LoVo (cell line): ENCODE measurements around the gene ATP8B4.

ENCODE experiments used
- DNase-seq: peaks from one replicate; pipeline ENCODE4 v3.0.0-alpha.2; 2016; ENCODE audit warnings: low spot score

ATP8B4 gene

DNA sequence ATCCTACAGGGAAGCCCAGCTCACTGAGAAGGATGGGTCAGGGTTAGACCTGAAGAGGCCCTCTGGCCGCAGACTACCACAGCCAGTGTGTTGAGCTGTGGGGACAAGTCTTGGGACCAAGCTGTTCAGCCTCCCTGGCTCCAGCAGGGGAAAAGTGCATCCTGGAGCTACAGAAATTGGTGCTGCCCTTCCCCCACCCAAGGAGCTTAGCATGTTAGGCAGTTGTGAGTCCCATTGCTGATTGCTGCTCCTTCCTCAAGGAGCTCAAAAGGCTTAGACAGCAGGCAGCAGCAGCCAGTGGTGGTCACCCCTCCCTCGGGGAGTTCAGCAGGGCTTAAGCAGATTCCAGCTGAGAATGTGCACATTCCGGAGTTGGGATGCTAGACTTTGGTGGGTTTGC lies 165.6 kb downstream of the ATP8B4 start:
- no peak for DNase-seq

DNA sequence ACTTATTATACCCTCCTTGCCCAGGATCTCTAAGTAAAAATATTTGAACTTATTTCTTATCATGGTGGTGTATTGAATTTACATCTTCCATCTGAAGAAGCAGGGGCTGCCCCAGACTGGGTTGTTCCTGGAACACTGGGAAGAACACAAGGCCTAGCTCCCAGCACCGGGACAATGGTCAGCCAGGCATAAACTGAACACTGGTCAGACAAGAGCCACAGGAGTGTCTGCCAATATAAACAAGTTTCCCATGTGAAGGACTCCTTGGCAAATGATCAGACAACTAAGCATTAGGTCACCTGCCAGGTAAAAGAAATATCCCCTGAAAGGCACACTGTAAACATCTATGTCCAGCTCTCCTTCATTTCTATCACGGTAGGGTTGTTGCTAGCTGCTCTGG lies 172.4 kb downstream of the ATP8B4 start:
- no peak for DNase-seq

DNA sequence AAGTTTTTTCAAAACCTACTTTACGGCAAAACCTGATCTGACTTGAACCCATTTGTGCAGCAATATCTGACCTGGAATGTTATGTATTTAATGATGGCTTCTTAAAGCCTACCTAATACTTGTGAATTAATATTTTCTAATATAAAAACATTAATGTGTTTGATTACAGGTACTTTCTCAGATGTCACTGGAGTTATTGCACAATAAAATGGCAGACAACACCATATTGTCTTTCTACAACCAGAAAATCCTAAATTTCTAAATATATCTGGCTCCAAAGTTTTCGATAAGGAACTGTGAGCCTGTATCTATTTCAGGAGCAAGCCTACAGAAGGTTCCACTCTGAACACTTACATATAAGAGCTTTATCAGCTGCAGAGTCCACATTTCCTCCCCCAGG lies 184.5 kb downstream of the ATP8B4 start:
- DNase-seq: no peak

DNA sequence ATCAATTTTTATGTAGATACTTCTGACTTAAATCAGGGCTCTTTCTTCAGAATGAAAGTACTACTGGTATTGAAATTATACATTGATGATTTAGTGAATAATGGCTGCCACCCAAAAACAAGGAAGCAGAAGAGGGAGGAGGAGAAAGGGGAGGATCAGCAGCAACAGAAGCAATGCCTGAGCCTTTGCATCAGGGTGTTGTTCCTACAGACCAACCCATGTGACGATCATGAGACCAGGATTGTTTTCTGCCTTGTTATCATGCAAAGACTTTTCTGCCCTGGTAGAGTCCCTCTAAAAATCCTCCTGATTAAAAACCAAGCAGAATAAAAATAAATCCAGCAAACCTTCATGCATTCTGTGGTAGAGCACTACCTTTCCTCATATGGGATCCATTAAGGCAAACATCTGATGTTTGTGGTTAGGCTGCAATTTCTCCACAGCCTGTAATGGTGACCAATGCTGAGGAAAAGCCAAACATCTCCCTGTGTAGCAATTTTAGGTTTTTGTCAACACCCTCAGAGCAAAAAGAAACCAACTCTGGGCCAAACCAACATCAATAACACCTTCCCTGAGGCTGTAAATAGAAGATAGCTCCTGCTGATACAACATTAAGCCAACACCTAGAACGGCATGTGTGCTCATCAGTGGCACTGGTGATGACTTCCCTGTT lies 191.7 kb downstream of the ATP8B4 start:
- DNase-seq: no peak

DNA sequence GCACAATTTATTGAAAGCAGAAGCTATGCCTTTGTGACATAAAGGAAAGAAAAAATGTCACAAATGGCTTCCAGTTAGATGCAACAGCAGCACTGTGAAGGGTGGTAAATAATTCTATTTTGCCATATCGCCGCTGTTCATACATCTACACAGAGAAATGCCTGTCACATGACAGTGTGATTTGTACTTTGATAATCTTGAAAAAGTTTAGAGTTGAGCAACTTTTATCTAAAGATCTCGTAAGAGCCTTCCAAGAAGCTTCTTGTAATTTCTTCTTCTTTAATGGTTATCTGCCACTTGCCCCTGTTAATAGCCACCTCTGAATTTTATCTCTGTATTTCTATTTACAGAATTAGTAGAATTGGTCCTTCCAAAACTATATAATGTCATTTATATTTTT lies 192.3 kb downstream of the ATP8B4 start:
- DNase-seq: no peak

DNA sequence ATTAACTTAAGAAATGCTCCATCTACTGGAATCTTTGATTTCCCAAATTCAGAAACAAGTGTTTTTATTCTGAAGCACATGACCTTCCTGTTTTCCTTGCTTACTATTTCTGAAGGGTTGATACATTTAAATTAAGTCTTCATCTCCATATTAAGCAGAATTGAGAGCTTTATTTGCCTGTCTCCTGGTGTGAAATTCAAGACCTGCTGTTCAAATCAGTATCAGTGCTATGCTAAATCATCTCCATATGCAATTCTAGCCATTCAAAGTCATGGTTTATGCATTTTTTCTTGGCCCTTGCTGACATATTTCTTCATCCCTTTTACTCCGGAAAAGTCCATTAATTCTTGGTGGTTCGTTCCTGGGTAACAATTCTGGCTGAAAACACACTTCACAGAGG lies 195.4 kb downstream of the ATP8B4 start:
- no peak for DNase-seq

DNA sequence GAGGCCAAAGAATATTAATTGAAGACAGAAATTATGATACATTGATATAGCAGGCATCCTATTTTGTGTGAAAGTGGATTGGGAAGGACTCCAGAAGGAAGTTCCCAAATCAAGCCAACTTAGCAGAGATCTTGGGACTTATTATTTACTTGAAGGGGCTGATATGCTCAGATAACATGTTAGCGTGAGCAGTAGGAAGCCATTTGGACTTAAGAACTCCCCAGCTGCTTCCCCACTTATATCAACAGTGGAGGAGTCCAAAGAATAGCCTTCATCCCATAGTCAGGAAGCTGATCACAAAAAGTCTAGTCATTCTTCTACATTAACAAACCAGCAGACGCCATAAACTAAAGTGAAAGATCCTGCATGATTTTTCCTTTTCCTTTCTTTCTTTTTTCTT lies 200.0 kb downstream of the ATP8B4 start:
- DNase-seq: no peak

DNA sequence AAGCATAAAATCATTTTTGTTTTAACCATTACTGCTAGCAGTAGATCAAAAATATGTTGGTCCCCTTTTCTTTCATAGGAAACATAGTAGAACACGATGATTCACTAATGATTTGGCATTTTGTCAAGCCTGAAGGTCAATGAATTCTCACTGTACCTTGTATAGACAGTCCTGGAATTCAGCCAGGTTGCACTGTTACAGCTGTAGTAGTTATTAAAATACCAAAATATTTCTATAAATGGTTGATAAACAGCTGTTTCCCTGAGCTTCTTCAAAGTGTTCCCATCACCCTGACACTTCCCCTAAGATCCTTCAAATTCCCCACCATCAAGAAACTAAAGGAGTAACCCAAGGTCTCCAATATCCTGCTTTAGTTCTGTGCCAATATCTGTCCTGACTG lies 200.9 kb downstream of the ATP8B4 start:
- DNase-seq: no peak

DNA sequence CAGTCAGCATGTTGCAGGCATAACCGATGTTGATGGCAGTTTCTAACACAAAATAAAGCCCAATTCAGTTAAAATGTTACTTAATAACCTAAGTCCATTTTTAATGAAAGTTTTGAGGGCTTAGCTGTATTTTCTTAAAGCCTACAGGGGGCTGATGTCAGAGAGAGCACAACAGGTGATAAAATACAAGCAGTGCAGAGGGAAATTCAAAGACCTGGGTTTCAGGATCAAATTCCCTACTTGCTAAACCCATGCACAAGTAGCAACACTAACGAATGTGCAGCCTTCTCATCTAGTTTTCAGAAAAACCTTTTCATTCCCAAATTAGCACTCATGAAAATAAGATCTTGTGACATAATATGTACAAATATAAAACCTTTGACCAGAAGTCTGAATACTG lies 202.0 kb downstream of the ATP8B4 start:
- no peak for DNase-seq

DNA sequence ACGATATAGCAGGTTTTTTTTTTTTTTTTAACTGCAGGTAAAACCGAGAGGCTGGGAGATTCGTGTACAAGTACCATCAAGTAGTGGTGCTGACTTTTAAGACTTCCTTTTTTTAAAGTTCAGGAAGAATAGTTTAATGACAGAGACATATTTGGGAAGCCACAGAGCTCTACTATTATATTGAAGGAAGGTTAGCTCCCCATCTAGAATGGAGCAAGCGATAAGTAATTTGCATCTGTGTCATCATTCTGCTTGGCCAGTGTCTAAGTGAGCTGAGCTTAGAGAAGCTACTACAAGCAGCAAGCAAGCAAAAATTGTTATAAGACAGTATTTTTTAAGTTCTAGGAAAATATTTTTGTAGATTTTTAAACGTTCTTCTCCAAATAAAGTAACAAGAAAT lies 203.2 kb downstream of the ATP8B4 start:
- DNase-seq: no peak

DNA sequence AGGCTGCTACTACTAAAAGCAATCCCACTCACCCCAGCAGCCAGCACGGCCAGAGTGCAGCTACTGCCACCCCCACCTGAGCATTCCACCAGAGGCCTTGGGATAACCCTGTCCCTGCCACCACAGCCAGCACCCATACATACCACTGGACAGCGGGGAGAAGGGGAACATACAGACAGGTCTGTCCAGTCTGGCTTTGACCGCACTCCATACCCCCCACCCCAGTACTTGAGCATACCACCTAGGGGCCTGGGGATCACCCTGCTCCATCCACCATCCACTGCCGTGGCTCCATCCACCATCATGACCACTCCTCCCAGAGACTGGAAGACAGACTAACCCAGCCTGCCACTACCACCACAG lies 210.1 kb downstream of the ATP8B4 start:
- no peak for DNase-seq

DNA sequence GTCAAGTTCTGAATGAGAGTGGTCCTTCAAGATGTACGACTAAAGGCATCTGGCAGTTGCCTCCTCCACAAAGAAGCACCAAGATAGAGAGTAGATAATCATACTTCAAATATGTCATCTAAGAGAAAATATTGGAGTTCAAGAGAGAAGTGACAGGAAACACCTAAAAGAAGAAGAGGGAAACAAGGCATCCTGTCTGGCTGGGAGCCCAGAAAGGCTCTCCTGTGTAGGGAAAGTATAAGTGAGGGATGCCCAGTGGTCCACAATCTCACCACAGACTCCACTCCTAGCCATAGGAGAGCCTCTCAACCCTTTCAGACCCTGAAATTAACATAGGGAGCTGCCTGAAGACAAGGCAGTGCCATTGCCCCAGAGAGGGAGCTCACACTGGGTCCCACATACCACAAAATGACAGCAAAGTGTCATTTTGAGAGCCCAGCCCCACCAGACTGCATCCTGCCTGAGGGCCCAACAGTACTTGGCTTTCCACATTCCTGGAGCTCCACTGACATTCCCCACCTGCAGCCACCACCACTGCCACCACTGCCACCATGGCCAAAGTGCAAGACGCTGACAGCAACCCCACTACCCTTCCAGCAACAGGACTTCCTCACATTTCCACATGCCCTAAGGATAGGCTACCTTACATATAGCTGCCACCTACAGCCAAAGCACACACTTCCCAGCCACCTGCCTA lies 210.6 kb downstream of the ATP8B4 start:
- no peak for DNase-seq

DNA sequence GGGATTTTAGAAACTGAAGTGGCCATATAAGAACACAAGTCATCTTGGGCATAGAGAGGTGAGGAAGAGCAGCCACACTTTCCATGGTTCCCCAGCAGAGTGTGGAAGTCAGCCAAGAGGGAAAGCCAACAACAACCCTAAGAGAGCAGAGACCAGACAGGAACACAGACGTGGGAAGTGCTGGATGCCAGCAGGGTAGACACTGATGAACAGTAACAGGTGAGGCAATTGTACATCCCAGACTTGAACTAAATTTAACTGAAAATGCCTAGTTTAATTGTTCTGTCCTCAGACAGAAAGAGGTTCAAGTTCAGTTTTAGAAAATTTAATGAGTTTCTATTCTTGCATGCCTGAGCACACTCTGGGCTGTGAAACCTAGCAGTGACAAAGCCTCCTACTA lies 212.1 kb downstream of the ATP8B4 start:
- no peak for DNase-seq

DNA sequence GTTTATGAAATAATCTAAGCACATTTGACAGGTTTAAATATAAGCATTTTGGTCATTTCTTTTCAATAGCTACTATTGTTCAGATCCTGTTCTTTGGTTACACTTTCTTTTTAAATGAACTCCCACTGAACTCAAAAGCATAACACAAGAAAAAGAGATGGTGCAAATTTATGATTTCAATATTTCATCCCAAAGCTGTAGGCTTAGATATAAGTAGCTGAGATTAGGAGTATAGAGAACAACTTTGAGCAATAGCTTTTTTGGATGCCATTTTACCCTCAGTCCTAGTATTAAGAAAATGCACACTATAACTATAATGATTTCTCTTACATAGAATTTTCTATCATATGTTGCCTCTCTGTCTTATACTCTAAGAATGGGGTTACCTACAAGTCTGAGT lies 213.8 kb downstream of the ATP8B4 start:
- no peak for DNase-seq

DNA sequence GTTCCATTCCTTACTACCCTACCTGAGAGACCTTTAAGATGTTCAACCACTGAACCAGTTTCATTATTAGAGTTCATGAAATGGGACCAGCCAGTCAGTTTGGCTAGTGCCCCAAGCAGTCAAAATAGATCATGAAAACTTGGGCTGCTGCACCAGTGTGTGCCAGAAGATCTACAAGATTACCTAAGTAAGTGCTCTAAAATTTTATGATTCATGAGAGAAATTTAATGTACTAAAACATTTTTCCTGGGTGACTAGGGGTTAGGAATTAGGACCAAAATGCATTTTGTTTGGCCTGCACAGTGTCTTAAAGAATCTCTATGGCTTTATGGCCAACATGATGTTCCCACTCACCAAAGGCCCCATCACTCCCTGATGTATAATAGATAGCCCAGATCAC lies 214.7 kb downstream of the ATP8B4 start:
- DNase-seq: no peak

DNA sequence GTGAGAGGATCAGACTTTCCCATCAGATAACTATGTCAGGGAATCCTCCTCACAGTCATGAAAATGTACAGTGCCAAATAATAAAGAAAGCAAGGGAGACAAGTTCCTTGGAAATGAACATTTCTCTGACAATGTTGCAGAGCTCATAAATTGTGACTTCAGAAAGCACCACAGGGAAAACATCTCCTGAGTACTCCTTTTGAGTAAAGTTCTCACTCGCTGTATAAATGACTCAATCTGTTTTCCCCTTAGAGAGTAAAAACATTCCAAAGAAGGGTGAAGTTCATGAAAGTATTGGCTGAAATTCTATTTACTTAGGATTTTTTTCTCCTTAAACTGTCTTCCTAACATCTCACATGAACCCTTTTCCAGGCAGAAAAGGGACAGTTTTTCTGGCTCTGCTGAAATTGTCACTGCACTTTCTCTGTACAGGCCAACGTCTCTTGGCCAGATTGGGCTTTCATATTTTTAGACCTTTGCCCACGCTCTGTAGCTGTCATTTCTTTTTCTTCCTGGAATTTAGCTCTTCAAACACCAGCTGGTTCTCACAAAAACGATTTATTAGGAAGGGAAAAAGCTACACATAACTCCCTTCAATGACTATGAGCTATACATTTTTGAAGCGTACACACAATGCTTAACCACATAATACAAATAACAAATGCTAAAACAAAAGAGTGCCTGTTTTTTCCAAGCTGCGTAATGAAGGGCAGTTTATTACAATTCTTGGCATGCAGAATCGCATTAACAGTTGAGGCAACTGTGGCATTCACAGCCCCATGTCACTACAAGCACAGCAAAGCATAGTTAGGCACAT lies 216.1 kb downstream of the ATP8B4 start:
- DNase-seq: no peak

DNA sequence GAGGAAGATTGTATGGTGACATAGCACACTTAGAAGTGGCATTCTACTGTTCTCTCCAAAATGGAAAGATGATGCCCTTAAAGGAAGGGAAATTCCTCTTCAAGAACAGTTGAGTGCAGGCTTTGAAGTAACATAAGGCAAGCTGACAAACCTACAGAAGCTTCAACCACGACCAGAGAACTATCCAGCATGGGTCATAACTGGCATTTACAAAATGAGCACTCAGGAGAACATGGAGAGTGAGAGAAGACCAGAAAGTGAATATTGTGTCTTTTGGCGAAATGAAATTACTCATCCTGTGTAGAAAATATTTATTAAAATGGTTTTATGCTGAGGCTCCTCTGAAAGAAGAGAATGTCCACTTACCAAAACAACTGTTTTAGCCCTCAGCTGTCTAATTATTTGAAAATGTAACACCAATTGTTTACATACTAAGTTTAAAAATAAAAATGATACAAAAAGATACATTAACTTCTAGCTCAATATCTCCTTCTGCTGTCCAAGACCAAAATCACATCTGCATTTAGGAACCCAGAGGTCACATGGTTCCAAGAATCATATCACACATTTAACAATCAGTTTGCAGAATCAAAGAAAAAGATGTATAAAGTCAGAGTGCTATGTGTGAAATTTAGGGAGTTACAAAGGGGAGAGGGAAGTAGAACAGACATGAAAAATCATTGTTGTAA lies 216.9 kb downstream of the ATP8B4 start:
- no peak for DNase-seq

DNA sequence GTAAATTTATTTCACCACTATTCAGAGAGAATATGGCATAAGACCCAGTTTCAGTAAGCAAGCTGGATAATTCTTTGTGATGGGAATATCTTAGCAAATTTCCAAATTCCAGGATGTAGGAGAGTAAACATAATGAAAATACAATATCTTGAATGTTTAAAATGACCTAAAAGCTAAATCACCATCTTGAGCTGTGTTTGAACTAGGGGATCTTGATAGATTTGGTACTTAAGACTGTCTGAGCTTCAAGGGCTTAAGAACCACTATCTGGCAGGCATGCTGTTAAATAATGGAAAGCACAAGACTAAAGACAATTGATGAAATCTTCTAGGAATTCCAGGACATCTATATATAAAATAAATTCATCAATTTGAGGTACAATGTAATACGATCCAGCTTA lies 217.7 kb downstream of the ATP8B4 start:
- no peak for DNase-seq

DNA sequence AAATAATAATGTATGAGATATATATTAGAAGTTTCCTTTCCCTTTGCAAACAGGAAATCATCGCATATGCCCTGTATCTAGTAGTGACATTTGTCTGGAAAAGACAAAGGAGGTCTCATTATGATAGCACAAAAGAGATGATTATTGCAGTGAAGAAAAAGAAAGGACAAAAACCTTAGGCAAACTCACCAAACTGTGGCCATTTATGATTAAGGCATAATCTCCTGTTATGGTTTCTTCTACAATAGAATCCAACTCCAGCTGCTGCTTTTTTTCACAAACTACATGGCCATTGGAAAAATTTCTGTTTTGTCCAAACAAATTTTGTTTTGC lies 218.2 kb downstream of the ATP8B4 start:
- DNase-seq: no peak

DNA sequence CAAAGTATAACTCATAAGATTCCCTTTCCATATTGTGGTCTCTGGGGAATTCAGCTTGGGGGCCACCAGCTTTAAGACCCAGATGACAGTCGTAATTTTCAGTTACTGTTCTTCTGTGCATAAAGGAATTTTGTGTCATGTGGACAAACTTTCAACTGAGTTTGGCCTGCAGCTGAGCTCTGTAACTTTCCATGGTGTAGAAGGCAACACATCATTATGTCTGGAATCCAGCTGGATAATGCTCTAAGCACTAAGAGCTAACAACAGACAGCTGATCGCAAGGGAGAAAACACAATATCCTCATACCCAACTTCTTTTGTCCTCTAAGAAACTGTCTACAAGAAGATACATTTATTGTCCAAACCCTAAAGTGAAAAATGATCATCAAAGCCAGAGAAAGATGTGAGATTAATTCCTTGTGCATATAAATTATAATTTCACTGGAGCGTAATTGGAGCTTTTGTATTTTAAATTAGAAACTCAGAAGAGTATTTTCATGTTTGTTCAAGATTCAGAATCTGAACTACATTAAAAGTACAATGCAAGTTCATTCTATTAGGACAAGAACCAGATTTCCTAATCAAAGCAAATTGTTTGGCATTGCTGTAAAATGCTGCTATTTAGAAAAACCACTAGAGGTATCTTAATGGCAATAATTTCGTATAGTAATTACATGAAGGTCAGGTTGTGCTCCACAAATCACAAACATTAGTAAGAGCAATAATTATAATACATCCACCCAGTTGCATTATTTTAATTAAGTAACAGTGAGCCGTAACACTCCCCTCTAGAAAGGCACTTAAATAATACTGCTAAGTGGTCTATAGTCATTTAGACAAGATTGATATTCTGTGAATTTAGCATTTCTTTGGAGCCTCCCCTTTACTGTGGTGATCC lies 218.8 kb downstream of the ATP8B4 start:
- DNase-seq: no peak

DNA sequence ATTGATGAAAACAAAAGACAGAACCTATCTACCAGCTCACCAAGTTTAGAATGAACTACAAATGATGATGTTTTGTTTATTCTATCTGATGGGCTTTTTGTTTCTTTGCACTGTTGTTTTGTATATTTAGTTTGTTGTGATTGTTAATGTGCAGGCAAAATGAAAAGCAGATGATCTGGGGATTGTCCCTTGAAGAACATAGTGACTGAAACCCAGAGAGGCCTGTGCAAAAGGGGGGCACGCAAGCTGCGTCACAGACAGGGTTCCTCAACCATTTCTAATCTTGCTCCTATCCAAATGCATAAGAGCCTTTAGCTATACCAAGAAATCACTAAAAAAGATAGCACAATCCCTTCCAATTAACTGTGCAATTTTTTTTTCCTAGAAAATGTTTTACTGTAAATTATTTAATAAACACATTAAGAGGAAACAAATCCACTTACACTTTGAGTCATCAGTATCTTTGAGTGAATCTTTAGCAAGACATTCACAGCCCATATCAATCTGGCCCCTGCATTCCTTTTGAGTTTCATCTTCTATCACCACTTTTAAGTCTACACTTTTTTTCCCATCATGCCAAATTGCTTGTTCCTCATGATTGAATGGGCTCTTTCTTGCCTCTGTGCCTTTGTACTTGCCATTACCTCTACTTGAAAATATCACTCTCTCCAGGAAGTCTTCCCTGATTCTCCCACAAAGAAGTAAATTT lies 220.3 kb downstream of the ATP8B4 start:
- no peak for DNase-seq
